Adrenal gland (tissue), 5 donors: ENCODE data around the gene EYA3.

Experiments used
- CTCF ChIP-seq, 6 experiments: fragments of 450-650 bp in 4 of 6; fragments of 200-600 bp in 2 of 6; sonication (generic) in 1 of 6; IDR thresholded peaks; 1 replicate in 5 of 6; 2 replicates in 1 of 6; pipeline versions ENCODE4 v1.5.1 to v1.8.0; 2016 to 2021; ENCODE audit warnings: antibody characterized with exemption in 6 of 6, mild to moderate bottlenecking in 2 of 6, moderate library complexity in 1 of 6
- POLR2A ChIP-seq, 2 donors: fragments of 450-650 bp; IDR thresholded peaks; one replicate each; pipeline ENCODE4 v1.6.1; 2017; ENCODE audit warnings: antibody characterized with exemption in 2 of 2, mild to moderate bottlenecking in 2 of 2, moderate library complexity in 1 of 2
- donor health status: DM: no; HTN: no; CAD: no.

- TF ChIP-seq CTCF (IDR thresholded peaks at IDR 0.05) = no peak
- TF ChIP-seq POLR2A (IDR thresholded peaks at IDR 0.05) = no peak
Observed at GRCh38 chr1:27968692-27969091, 119.7 kb downstream of the EYA3 start.
